GM12878 (cell line): Measurements from ENCODE around the gene CLEC12A. TPM values are rescaled to one million over a fixed set of nuclear protein-coding genes. Genes with fewer than 3 reads are reported as not detected.

Experiments
- ATAC-seq: fragments of 200-7000 bp; cut with Tn5 transposase; 3 replicates; pipeline ENCODE4 v1.9.1; 2020; ENCODE audit warnings: mild to moderate bottlenecking, moderate library complexity
- BruUV-seq: library from RNA; stranded (reverse); fragments of 400-500 nt; replicated peaks from 2 replicates; lab custom pipeline; 2021; lab: Mats Ljungman, UMichigan
- CTCF ChIA-PET: fragments of 300-600 bp; sonication (Branson Sonifier 250); formaldehyde crosslinking; extraction: SDS; loops from one replicate; lab custom pipeline; 2021; ENCODE audit warnings: inconsistent platforms; lab: Yijun Ruan, JAX
- POLR2A ChIA-PET: fragments of 350-600 bp; formaldehyde crosslinking; extraction: SDS; loops from one replicate; lab custom pipeline; 2021; ENCODE audit warnings: inconsistent platforms; lab: Charles Lee
- RAD21 ChIA-PET: fragments of 300-600 bp; sonication (Branson Sonifier 250); formaldehyde crosslinking; loops from one replicate; lab custom pipeline; 2023; ENCODE audit warnings: antibody characterized with exemption; ENCODE audit not compliant: unreplicated experiment; lab: Charles Lee
- SMC1A ChIA-PET: fragments of 300-600 bp; sonication (Branson Sonifier 250); formaldehyde crosslinking; loops from one replicate; lab custom pipeline; 2023; ENCODE audit not compliant: unreplicated experiment, uncharacterized antibody; lab: Charles Lee
- DNase-seq: peaks from one replicate; pipeline ENCODE4 v3.0.0-alpha.2; 2011; ENCODE audit warnings: low read depth, low spot score
- FAIRE-seq: peaks from 3 replicates; lab custom pipeline; 2011; peaks lifted over from hg19 to GRCh38; lab: Jason Lieb, UNC
- H2AFZ ChIP-seq: 2 replicates; pipeline ENCODE4 v1.6.0; 2011; ENCODE audit warnings: low read depth, low read length, control low read depth; ENCODE audit not compliant: control insufficient read depth
- H3K27ac ChIP-seq: 2 replicates; pipeline ENCODE4 v1.5.1; 2011; ENCODE audit warnings: control low read depth; ENCODE audit not compliant: control insufficient read depth, insufficient read depth
- H3K27me3 ChIP-seq, 2 experiments: replicated peaks in 1 of 2; 2 replicates each; pipeline versions ENCODE4 v1.6.0 to v1.6.1; 2011; ENCODE audit warnings: low read length in 1 of 2; ENCODE audit not compliant: control insufficient read depth in 2 of 2, insufficient read depth in 2 of 2
- H3K36me3 ChIP-seq, 2 experiments: 2 replicates each; pipeline ENCODE4 v1.5.1; 2011; ENCODE audit warnings: low read length in 1 of 2; ENCODE audit not compliant: control insufficient read depth in 2 of 2, insufficient read depth in 2 of 2
- H3K4me1 ChIP-seq: 2 replicates; pipeline ENCODE4 v1.6.1; 2011; ENCODE audit warnings: mild to moderate bottlenecking, low read length, moderate library complexity, mixed read lengths; ENCODE audit not compliant: control insufficient read depth, insufficient read depth
- H3K4me2 ChIP-seq: 2 replicates; pipeline ENCODE4 v1.6.0; 2011; ENCODE audit warnings: control low read depth; ENCODE audit not compliant: control insufficient read depth, insufficient read depth
- H3K4me3 ChIP-seq: fragments of 200-600 bp; sonication (generic); 2 replicates; pipeline ENCODE4 v1.5.1; 2016
- H3K79me2 ChIP-seq: 2 replicates; pipeline ENCODE4 v1.6.0; 2011; ENCODE audit warnings: low read length; ENCODE audit not compliant: control insufficient read depth, insufficient read depth
- H3K9ac ChIP-seq: 2 replicates; pipeline ENCODE4 v1.8.0; 2011; ENCODE audit warnings: low read length, control low read depth, mixed read lengths; ENCODE audit not compliant: control insufficient read depth, insufficient read depth
- H3K9me3 ChIP-seq: replicated peaks from 3 replicates; pipeline ENCODE4 v1.5.1; 2011; ENCODE audit warnings: mild to moderate bottlenecking, low read length; ENCODE audit not compliant: control insufficient read depth, insufficient read depth
- H4K20me1 ChIP-seq: 2 replicates; pipeline ENCODE4 v1.6.0; 2011; ENCODE audit not compliant: control insufficient read depth, insufficient read depth
- CEBPB ChIP-seq, 2 experiments: fragments of 150-350 bp in 1 of 2; IDR thresholded peaks; 2 replicates each; pipeline ENCODE4 v1.6.1; 2012 to 2014; ENCODE audit warnings: low read depth in 2 of 2, low read length in 2 of 2, borderline replicate concordance in 1 of 2, inconsistent platforms in 1 of 2
- FOXK2 ChIP-seq: fragments of 450-650 bp; IDR thresholded peaks from 2 replicates; pipeline ENCODE4 v1.6.1; 2017; ENCODE audit warnings: mild to moderate bottlenecking, moderate library complexity
- IRF4 ChIP-seq: IDR thresholded peaks from 2 replicates; pipeline ENCODE4 v1.6.1; 2011; ENCODE audit warnings: low read depth, low read length
- SMC3 ChIP-seq: IDR thresholded peaks from 2 replicates; pipeline ENCODE4 v1.6.1; 2011; ENCODE audit warnings: low read length, improper control_type of control experiment, borderline replicate concordance
- WGBS: methylation state at CpG from one replicate; pipeline ENCODE4 v1.1.6; 2016; ENCODE audit warnings: low lambda C conversion rate; ENCODE audit not compliant: insufficient replicate concordance, insufficient coverage; ENCODE audit errors: missing lambda C conversion rate; 5-methylcytosine and 5-hydroxymethylcytosine counted together
- in situ Hi-C: fragments of 300-500 bp; cut with MboI; formaldehyde crosslinking; loops from 9 replicates; pipeline ENCODE4 v1.14.3; 2018; ENCODE audit warnings: mixed read lengths
- intact Hi-C: fragments of 100-400 bp; cut with micrococcal nuclease; formaldehyde crosslinking; loops from one replicate; pipeline ENCODE4 v1.14.2; 2022; ENCODE audit not compliant: unreplicated experiment
- polyA plus RNA-seq, 11 experiments: library from polyadenylated mRNA; depleted of rRNA in 4 of 11; unstranded in 6 of 11; stranded (reverse) in 5 of 11; fragments of >200 nt; fragmentation: Nextera tagmentation in 4 of 11; fragmentation: Illumina TruSeq in 1 of 11; extraction: Ambion mirVana in 4 of 11; extraction: Trizol in 1 of 11; gene quantifications; 1 replicate in 1 of 11; 2 replicates in 10 of 11; pipeline versions ENCODE4 v1.2.1 to v1.2.3, GENCODE V29; 2011 to 2016; ENCODE audit warnings: inconsistent platforms in 2 of 11, missing spikeins in 2 of 11, low read depth in 1 of 11
- total RNA-seq, 4 experiments: library from RNA; depleted of rRNA in 3 of 4; stranded (reverse); fragments of >200 nt in 3 of 4; fragmentation: Illumina TruSeq in 1 of 4; extraction: Trizol in 1 of 4; gene quantifications; 2 replicates each; pipeline versions ENCODE4 v1.2.1 to v1.2.3, GENCODE V29; 2013 to 2021
- TF ChIP-seq, protein P1 (sequence below): fragments of 450-650 bp; IDR thresholded peaks from 2 replicates; pipeline ENCODE4 v1.6.1; 2018; ENCODE audit warnings: mild to moderate bottlenecking, low read depth, moderate library complexity; ENCODE audit not compliant: partially characterized antibody

The CLEC12A gene
- total and polyA plus RNA-seq, 10 of the 15 experiments (the other 5 are each of a cell fraction or from before 2014, with no cell fraction given), result 0.07 to 0.21 TPM; not detected in 8

DNA sequence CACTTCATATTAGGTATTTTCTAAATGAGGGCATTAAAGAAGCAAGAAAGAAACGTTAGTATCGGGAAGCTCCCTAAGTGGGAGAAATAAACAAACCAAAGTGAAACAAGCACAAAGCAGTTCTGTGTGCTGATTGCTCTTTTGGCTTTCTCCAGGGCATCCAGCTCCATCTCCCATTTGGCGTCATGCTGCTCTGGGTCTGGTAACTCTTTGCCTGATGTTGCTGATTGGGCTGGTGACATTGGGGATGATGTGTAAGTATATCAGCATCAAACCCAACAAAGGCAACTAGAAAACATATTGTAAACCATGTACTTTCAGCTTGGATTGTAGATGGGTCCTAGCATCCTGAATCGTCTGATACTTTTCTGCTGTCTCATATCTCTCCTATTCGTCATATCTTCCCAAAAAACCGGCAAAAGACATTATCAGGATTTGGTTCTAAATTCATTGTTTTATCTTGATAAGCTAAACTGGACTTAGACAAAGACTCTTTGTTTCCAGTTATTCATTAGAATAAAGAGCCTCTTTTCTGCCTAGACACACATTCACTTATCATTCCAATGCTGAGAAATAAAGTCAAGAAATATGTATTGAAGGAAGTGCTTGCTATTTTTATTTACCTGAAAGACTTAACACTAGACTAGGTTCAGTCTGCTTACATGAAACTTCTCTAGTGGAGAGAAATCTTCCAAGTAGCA is 41.6 kb downstream of the CLEC12A start:
- no peak overlapping the region for H3K4me3 ChIP-seq
- FAIRE-seq, result no peak
- intact Hi-C loops, result loop anchor here (10.0 kb wide), 2 partner anchors 198 to 268 kb away; no protein-coding TSS in a partner anchor
- POLR2A ChIA-PET, result no interaction called here
- no peak for ATAC-seq
- in situ Hi-C loops, result no loop called here
- TF ChIP-seq IRF4, result no peak
- no peak for TF ChIP-seq CEBPB (IDR thresholded peaks at IDR 0.05; ENCODE audit: borderline replicate concordance in 1 of 2, low read depth in 2 of 2, low read length in 2 of 2)
- no peak for TF ChIP-seq FOXK2
- TF ChIP-seq, protein P1, sequence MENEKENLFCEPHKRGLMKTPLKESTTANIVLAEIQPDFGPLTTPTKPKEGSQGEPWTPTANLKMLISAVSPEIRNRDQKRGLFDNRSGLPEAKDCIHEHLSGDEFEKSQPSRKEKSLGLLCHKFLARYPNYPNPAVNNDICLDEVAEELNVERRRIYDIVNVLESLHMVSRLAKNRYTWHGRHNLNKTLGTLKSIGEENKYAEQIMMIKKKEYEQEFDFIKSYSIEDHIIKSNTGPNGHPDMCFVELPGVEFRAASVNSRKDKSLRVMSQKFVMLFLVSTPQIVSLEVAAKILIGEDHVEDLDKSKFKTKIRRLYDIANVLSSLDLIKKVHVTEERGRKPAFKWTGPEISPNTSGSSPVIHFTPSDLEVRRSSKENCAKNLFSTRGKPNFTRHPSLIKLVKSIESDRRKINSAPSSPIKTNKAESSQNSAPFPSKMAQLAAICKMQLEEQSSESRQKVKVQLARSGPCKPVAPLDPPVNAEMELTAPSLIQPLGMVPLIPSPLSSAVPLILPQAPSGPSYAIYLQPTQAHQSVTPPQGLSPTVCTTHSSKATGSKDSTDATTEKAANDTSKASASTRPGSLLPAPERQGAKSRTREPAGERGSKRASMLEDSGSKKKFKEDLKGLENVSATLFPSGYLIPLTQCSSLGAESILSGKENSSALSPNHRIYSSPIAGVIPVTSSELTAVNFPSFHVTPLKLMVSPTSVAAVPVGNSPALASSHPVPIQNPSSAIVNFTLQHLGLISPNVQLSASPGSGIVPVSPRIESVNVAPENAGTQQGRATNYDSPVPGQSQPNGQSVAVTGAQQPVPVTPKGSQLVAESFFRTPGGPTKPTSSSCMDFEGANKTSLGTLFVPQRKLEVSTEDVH, result no peak
- TF ChIP-seq SMC3, result no peak
- no peak overlapping the region for H3K9ac ChIP-seq
- no peak overlapping the region for H3K27ac ChIP-seq
- no TSS peak for BruUV-seq
- no peak for DNase-seq
- CTCF ChIA-PET, result interaction anchor here (1.1 kb wide), 1 partner anchor 9 kb away, joined by 3 read pairs; no protein-coding TSS in a partner anchor
- no peaks in the 10 kb centered on the region for H3K9me3 ChIP-seq
- SMC1A ChIA-PET, result interaction anchor here (1.3 to 4.1 kb wide), 4 partner anchors 9 to 127 kb away, joined by 3 to 19 read pairs (median 6); no protein-coding TSS in a partner anchor
- no peak overlapping the region for H3K4me2 ChIP-seq
- no peak overlapping the region for H2AFZ ChIP-seq
- H3K79me2 ChIP-seq, result no peaks in the 10 kb centered on the region
- no peaks in the 10 kb centered on the region for H4K20me1 ChIP-seq
- WGBS, result 53% methylated on average over 6 of the region's 6 CpGs
- no peaks in the 10 kb centered on the region for H3K36me3 ChIP-seq
- no peaks in the 10 kb centered on the region for H3K4me1 ChIP-seq
- RAD21 ChIA-PET, result interaction anchor here (1.0 kb wide), 1 partner anchor 11 kb away, joined by 3 read pairs; no protein-coding TSS in a partner anchor
- H3K27me3 ChIP-seq, result peaks cover 0 to 9% of the 10 kb centered on the region in 2 experiments; a peak in 1 of 4 replicates
